ENCODE measurements around the gene CASP6.
A peak's percentile ranks its signal among the peaks of the same experiment; 100 is the strongest.

The CASP6 gene

GRCh38 chr4:109708990-109709389, 5.7 kb upstream of the CASP6 start:
- Histone ChIP-seq H3K9me2 (replicated peaks; ENCODE audit: insufficient read depth, low read length) (no peaks in the 10 kb centered on the region), H3K9me3 (ENCODE audit: insufficient read depth, low read length) (no peaks in the 10 kb centered on the region), H3K4me3 (ENCODE audit: insufficient read depth, low read length, poor library complexity, severe bottlenecking) (no peak overlapping the region), H3K79me2 (ENCODE audit: insufficient read depth, low read length) (no peaks in the 10 kb centered on the region), H3K9ac (ENCODE audit: low read length) (no peak overlapping the region), H4K20me1 (ENCODE audit: low read depth, low read length) (no peaks in the 10 kb centered on the region), H3K27ac (ENCODE audit: low read depth, low read length) (no peak overlapping the region), H2AFZ (ENCODE audit: low read depth, low read length, severe bottlenecking) (no peak overlapping the region), H3K27me3 (ENCODE audit: low read length) (no peaks in the 10 kb centered on the region), H3K36me3 (ENCODE audit: low read length) (no peaks in the 10 kb centered on the region), H3F3A (ENCODE audit: insufficient read depth) (peaks cover 3% of the 10 kb centered on the region; the same call in 1 of the 2 replicates), H3K4me2 (ENCODE audit: low read depth, low read length, poor library complexity, severe bottlenecking) (no peak overlapping the region)
- TF ChIP-seq, protein P1, sequence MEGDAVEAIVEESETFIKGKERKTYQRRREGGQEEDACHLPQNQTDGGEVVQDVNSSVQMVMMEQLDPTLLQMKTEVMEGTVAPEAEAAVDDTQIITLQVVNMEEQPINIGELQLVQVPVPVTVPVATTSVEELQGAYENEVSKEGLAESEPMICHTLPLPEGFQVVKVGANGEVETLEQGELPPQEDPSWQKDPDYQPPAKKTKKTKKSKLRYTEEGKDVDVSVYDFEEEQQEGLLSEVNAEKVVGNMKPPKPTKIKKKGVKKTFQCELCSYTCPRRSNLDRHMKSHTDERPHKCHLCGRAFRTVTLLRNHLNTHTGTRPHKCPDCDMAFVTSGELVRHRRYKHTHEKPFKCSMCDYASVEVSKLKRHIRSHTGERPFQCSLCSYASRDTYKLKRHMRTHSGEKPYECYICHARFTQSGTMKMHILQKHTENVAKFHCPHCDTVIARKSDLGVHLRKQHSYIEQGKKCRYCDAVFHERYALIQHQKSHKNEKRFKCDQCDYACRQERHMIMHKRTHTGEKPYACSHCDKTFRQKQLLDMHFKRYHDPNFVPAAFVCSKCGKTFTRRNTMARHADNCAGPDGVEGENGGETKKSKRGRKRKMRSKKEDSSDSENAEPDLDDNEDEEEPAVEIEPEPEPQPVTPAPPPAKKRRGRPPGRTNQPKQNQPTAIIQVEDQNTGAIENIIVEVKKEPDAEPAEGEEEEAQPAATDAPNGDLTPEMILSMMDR (IDR thresholded peaks at IDR 0.05; ENCODE audit: insufficient read depth, low read length, poor library complexity, severe bottlenecking) = no peak
- no peak for TF ChIP-seq EZH2phosphoT487 (conservative IDR thresholded peaks at IDR 0.05; ENCODE audit: low read length)

DNA sequence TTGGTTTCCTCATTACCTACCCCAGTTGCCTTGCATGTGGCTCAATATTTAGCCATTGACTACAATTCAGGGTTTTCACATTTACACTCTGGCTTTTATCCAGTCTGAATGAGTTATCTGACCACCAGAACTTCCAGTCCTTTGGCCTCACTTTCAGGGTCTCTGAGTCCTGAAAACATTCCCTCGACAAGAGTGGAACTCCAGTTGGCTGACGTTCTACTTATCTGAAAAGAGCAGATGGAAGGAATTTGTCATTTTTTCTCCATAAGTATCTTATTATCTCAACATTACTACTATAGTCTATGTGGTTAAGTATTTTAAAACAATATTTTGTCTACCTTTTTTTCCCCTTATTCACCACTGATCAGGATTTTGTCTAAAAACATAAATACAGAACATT, 5.2 kb upstream of the CASP6 start:
- no peak overlapping the region for H3K27ac ChIP-seq (ENCODE audit: low read depth, low read length)
- no peaks in the 10 kb centered on the region for H4K20me1 ChIP-seq (ENCODE audit: low read depth, low read length)
- H3K9me2 ChIP-seq (replicated peaks; ENCODE audit: insufficient read depth, low read length) = no peaks in the 10 kb centered on the region
- H2AFZ ChIP-seq (ENCODE audit: low read depth, low read length, severe bottlenecking) = no peak overlapping the region
- H3K36me3 ChIP-seq (ENCODE audit: low read length) = no peaks in the 10 kb centered on the region
- no peaks in the 10 kb centered on the region for H3K9me3 ChIP-seq (ENCODE audit: insufficient read depth, low read length)
- no peak for TF ChIP-seq EZH2phosphoT487 (conservative IDR thresholded peaks at IDR 0.05; ENCODE audit: low read length)
- TF ChIP-seq, protein P1 (IDR thresholded peaks at IDR 0.05; ENCODE audit: insufficient read depth, low read length, poor library complexity, severe bottlenecking) = no peak
- no peak overlapping the region for H3K9ac ChIP-seq (ENCODE audit: low read length)
- H3K4me2 ChIP-seq (ENCODE audit: low read depth, low read length, poor library complexity, severe bottlenecking) = no peak overlapping the region
- H3K27me3 ChIP-seq (ENCODE audit: low read length) = no peaks in the 10 kb centered on the region
- H3F3A ChIP-seq (ENCODE audit: insufficient read depth) = peaks cover 7% of the 10 kb centered on the region; the same call in 1 of the 2 replicates
- no peak overlapping the region for H3K4me3 ChIP-seq (ENCODE audit: insufficient read depth, low read length, poor library complexity, severe bottlenecking)
- no peaks in the 10 kb centered on the region for H3K79me2 ChIP-seq (ENCODE audit: insufficient read depth, low read length)

GRCh38 chr4:109703664-109704361, 568 bp upstream of the CASP6 start:
- H3K9me2 ChIP-seq (replicated peaks; ENCODE audit: insufficient read depth, low read length) = no peaks in the 10 kb centered on the region
- no peaks in the 10 kb centered on the region for H3K36me3 ChIP-seq (ENCODE audit: low read length)
- no peaks in the 10 kb centered on the region for H3K79me2 ChIP-seq (ENCODE audit: insufficient read depth, low read length)
- H2AFZ ChIP-seq (ENCODE audit: low read depth, low read length, severe bottlenecking) = peak overlapping the region; percentile 87
- TF ChIP-seq, protein P1 (IDR thresholded peaks at IDR 0.05; ENCODE audit: insufficient read depth, low read length, poor library complexity, severe bottlenecking) = no peak
- no peak for TF ChIP-seq EZH2phosphoT487 (conservative IDR thresholded peaks at IDR 0.05; ENCODE audit: low read length)
- no peak overlapping the region for H3K27ac ChIP-seq (ENCODE audit: low read depth, low read length)
- no peaks in the 10 kb centered on the region for H3K9me3 ChIP-seq (ENCODE audit: insufficient read depth, low read length)
- H4K20me1 ChIP-seq (ENCODE audit: low read depth, low read length) = no peaks in the 10 kb centered on the region
- H3K4me2 ChIP-seq (ENCODE audit: low read depth, low read length, poor library complexity, severe bottlenecking) = peak overlapping the region; percentile 66
- peaks cover 7% of the 10 kb centered on the region; the same call in 1 of the 2 replicates for H3F3A ChIP-seq (ENCODE audit: insufficient read depth)
- H3K27me3 ChIP-seq (ENCODE audit: low read length) = no peaks in the 10 kb centered on the region
- peak overlapping the region; percentile 74 for H3K4me3 ChIP-seq (ENCODE audit: insufficient read depth, low read length, poor library complexity, severe bottlenecking)
- peak overlapping the region; percentile 64 for H3K9ac ChIP-seq (ENCODE audit: low read length)
